ENCODE data around the gene GPR148.

GPR148 gene

DNA sequence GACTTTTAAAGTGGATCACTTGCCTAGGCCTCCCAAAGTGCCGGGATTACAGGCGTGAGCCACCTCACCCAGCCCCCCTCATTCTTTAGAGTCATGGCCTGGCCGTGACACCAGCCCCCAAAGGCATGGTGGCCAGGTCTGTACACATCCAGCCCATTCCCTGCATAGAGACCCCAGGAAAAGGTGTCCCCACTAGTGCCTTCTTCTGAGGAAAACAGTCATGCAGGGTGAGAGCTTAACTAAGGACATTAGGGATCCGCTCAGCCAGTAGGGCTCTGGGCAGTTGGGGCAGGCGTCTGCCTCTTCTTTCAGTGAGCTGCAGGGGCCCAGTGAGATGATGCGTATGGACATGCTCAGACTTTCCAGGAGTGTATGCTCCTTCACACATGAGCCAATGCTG, 20.8 kb downstream of the GPR148 start:
- no peak for DNase-seq (ENCODE audit: low read depth in 3 of 3)

DNA sequence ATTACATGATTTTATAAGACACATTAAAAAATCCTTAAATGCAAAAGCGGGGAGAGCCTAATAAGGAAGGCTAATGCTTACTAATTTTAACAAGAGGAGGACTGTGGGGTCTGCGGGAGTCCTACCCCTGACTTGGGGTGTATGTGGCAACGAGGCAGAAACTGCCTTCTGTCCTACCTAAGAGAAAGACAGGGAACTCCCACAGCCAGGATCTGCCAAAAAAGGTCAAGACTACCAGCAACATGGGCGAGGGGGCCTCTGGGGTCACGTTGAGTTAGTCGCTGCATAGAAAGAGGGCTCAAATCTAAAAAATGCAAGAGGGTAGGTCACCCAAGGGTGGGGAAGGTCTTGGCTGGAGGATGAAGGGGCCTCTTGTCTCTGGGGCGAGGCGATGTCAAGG, 25.9 kb downstream of the GPR148 start:
- DNase-seq (ENCODE audit: low read depth in 3 of 3): no peak

DNA sequence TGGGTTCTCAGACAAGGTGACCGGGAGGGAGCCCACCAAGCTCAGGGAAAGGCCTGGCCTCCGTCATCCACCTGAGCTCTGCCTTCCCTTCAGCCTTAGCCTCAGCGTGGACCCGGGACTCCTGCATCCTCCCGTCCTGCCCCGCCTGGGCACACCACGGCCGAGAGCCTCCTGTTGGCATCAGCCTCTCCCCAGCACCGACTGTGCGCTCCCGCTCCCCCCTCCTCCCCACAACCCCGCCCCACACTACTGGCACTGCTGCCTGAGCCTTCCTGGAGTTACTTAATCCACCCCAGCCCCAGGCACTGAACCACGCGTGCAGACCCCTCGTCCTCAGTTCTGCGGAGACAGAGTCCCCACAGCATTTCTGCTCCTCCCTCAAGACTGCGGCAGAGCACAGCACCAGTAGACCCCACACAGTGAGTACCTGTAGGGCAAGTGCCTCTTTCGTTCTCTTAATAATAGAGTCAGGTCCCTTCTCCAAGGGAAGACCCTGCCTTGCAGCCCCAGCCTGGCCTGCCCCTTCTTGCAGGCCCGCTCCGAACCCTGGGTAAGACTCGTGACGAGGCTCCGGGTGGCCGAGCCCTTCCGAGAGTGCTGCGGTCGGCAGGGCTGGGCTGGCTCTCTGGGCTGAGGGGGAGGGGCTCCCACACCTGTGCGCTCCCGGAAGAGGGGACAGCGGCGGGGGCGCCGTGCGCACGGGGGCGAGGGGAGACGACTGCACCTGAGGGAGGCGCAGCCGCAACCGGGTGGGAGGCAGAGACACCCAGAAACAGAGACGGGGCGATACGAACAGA, 26.6 kb downstream of the GPR148 start, which contains the start of gene AMER3:
AMER3 (plus strand) TSS at position 285 of the 797 bp plus-strand sequence. CDS start 6,533 bp downstream, outside the sequence.
- DNase-seq (ENCODE audit: low read depth in 3 of 3): no peak

DNA sequence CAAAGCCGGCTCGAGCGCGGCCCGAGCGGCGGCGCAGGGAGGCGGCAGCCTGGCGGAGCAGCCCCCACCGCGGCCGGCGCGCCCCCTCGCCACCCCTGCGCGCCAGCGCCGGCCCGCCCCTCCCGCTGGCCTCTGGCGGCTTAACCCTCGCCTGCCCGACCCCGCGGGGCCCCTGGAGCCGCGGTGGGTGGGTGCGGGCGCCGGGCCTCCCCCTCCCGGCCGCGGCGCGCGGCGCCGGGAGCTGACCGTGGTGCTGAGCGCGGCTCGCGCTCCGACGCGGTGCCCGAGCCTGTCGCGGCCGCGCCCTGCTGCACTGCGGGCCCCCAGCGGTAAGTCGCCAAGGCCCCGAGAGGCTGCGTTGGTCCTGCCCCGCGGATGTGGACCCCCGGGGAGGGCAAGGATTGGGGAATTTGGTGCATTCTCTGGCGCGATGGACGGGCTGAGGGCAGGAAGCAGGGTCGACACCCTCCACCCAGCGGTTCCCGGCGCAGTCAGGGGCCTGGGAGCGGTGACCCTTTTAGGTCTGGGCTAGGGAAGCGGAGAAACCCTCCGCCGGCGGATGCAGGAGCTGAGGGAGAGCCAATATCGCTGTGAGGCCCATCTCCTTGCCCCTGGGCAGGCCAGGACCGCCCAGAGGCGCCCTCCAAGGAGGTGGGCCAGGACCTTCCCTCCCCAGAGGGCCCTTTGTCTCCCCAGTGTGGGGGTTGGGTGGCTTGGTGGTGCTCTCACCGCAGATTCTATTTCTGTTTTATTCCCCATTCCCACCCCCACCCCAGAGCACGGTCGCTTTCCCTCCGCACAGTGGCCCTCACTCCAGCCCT, 27.4 kb downstream of the GPR148 start:
- DNase-seq (ENCODE audit: low read depth in 3 of 3): no peak

DNA sequence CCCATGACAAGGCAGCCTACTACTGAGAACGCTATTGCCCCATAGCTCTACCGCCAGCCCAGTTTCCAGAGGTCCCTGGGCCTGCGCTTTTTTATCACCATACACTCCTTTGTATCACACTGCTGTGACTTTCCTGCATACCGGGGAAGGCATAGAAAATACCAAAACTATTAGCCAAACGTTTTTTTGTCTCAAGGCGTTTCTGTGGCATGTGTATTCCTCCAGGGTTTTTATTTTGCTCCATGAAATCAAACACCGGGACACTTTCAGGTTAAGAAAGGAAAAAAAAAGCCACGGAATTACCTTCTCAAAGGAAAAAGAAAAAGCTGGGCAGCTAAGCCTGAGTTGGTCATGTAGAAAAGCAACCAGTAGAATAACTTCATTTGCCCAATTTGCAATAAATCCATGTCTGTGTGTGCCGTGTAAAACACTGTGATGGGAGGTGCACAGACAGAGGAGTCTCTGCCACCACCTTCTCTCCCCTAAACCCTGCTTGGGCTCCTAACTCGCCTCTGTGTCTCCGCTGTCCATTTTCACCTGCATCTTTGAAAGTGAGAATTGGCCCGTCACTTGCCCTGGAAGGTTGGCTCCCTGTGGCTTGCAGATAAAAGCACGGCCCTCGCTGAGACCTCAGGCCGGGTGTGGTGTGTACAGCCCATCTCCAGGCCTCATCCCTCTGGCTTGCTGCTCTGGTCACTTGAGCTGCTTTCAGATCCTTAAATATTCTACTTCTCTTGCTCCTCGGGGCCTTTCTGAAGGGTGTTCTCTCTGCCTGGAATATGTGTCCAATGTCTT, 28.2 kb downstream of the GPR148 start:
- no peak for DNase-seq (ENCODE audit: low read depth in 3 of 3)

- DNase-seq (ENCODE audit: low read depth in 3 of 3): no peak
Observed at GRCh38 chr2:130759906-130760753, 31.3 kb downstream of the GPR148 start.

DNA sequence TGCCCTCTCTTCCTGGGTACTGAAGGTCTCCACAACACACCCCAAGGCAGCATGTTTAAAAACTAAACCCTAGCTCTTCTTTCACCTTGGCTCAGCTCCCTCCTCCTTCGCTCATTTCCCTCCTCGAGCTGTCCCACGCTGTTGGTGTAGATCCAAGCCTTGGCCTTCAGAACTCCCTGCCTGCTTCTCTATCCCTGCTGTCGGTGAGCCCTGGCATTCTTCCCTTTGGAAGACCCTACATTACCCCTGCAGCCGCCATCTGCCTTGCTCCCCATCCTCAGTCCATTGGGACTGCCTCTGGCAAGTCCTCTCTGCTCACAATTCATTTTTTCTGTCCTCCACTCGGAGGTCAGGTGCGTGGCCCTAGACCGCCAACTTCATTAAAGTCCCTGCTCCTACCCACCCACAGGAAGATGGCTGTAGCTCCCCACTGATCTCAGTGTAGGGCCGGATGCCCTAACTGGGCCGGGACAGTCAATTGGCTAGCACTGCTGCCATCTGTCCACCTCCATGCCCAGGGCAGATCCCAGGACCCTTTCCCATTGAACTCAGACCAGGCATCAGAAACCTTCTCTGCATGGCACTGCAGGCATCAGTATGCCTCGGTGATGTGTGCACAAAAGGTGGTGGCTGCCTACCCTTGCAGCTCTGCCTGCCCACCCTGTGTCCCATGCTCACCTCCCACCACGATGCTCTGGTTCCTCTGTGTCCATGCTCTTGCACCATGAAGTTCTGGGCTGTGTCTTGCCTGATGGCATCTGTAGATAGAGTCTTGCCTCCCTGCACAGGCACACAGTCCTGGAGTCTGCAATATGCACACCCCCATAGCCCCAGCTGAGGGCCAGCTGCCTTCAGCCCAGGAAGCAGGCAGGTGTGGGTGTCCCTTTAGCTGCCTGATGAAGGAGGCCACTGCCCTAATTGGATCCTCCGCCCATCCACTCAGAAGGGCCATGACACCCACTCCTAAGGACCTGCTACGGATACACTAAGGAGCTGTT, 32.2 kb downstream of the GPR148 start:
- no peak for DNase-seq (ENCODE audit: low read depth in 3 of 3)

DNA sequence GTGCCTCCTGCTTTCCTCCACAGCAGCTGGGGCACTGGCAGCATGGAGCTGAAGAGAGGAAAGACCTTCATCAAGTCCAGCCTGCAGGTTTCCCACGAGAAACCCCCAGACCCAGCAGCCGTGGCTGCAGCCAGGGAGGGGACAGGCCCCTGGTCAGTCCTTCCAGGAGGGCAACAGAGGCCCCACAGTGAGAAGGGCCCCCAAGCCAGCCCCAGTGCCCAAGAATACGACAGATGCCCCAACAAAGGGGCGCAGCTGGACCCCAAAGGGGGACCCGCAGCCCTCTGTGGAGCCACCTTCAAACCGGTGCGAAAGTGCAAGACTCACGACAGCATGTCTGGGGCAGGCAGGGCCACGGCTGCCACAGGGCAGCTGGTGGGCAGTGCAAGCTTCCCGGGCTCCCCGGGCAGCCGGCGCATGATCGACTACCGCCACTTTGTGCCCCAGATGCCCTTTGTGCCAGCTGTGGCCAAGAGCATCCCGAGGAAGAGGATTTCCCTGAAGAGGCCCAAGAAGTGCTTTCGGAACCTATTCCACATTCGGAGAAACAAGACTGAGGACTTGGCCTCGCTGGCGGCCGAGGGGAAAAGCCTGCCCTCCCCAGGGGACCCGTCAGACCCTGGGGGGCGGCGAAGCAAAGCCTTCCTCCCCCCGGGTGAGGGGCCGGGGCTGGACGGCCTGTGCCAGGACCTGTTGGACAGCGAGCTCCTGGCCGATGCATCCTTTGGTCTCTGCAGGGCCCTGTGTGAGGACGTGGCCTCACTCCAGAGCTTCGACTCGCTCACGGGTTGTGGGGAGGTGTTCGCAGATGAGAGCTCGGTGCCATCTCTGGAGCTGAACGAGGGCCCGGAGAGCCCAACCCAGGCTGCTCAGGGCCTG, 33.4 kb downstream of the GPR148 start:
- DNase-seq (ENCODE audit: low read depth in 3 of 3): no peak

DNA sequence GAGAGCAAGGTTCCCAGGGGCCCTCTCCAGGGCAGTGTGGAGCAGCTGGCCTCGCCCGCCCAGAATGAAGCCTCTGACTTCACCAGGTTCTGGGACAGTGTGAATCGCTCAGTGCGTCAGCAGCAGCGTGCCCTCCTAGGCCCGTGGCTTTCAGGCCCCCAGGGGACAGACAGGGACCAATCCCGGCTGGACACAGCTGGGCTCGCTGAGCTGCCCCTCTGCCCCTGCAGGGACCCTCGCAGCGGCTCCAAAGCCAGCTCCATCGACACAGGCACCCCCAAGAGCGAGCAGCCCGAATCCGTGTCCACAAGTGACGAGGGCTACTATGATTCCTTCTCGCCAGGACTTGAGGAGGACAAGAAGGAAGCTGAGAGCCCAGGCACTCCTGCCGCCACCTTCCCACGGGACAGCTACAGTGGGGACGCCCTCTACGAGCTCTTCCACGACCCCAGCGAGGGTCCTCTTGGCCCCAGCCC, 34.1 kb downstream of the GPR148 start:
- DNase-seq (ENCODE audit: low read depth in 3 of 3): no peak

DNA sequence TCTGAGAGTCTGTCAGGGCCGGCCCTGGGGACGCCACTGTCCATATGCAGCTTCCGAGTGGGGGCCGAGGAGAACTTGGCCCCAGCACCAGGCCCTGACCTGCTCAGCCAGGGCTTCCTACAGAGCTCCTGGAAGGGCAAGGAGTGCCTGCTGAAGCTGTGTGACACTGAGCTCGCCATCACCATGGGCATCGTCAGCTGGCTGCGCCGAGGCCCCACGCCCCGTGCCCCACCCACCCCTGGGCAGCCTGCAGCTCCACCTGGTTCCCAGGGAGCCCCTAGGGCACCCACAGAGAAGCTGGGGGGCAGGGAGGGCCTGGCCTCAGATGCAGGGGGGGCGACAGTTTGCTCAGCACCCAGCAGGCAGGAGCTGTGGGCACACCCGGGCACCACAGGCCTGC, 34.5 kb downstream of the GPR148 start:
- DNase-seq (ENCODE audit: low read depth in 3 of 3): no peak

GRCh38 chr2:130764035-130764820, 35.4 kb downstream of the GPR148 start:
- DNase-seq (ENCODE audit: low read depth in 3 of 3): no peak

- no peak for DNase-seq (ENCODE audit: low read depth in 3 of 3)
Observed at GRCh38 chr2:130764821-130765115, 35.9 kb downstream of the GPR148 start.

GRCh38 chr2:130765464-130765863, 36.6 kb downstream of the GPR148 start:
- no peak for DNase-seq (ENCODE audit: low read depth in 3 of 3)

DNA sequence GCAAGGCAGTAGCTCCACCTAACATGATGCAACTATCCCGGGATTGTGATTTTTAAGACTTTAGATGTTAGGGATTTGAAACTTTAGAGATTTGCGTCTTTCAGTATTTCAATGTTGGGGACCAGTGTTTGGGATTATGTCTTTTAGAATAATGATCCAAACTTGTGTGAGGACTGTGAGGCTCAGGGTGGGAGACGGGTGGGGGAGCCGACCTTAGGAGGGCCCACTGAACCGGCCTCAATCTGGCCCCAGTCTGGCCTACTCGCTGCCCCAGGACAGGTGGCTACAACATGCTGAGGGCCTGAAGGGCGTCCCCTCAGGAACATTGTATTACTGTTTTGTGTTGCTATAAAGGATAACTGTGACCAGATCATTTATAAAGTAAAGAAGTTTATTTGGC, 37.2 kb downstream of the GPR148 start:
- no peak for DNase-seq (ENCODE audit: low read depth in 3 of 3)

GRCh38 chr2:130766711-130767407, 38.0 kb downstream of the GPR148 start:
- DNase-seq (ENCODE audit: low read depth in 3 of 3): no peak

- DNase-seq (ENCODE audit: low read depth in 3 of 3): no peak
Observed at GRCh38 chr2:130767408-130767775, 38.5 kb downstream of the GPR148 start.

- no peak for DNase-seq (ENCODE audit: low read depth in 3 of 3)
Observed at GRCh38 chr2:130768191-130768855, 39.5 kb downstream of the GPR148 start.

Data from stimulated activated CD4-positive, alpha-beta T cell treated with anti-CD3 and anti-CD28 coated beads, TNF-alpha, amount 100 ng/mL, for 48 hours (primary cell).